HL-60 (cell line): Measurements from ENCODE around the gene MDGA2.

Experiments used
- DNase-seq, 2 experiments: peaks; one replicate each; pipeline ENCODE4 v3.0.0-alpha.2; 2010 to 2020; ENCODE audit warnings: low read depth in 1 of 2, low spot score in 1 of 2
- H3K27ac ChIP-seq: fragments of 250-450 bp; sonication (Bioruptor Pico); replicated peaks from 2 replicates; pipeline ENCODE4 v1.5.1; 2020; ENCODE audit warnings: mild to moderate bottlenecking, moderate library complexity
- H3K27me3 ChIP-seq: fragments of 250-450 bp; sonication (Bioruptor Pico); 2 replicates; pipeline ENCODE4 v1.5.1; 2021; ENCODE audit warnings: mild to moderate bottlenecking, moderate library complexity; ENCODE audit not compliant: insufficient read depth, poor library complexity, severe bottlenecking
- H3K4me3 ChIP-seq: replicated peaks from 2 replicates; pipeline ENCODE4 v1.5.1; 2011; ENCODE audit warnings: mild to moderate bottlenecking, control low read depth, low read length; ENCODE audit not compliant: insufficient read depth
- GABPA ChIP-seq: IDR thresholded peaks from 2 replicates; pipeline ENCODE4 v1.6.1; 2012; ENCODE audit warnings: low read depth
- POLR2AphosphoS5 ChIP-seq: IDR thresholded peaks from 2 replicates; pipeline ENCODE4 v1.6.1; 2012; ENCODE audit warnings: low read depth
- REST ChIP-seq: IDR thresholded peaks from 2 replicates; pipeline ENCODE4 v1.6.1; 2012; ENCODE audit warnings: low read depth; ENCODE audit not compliant: insufficient replicate concordance
- SPI1 ChIP-seq: IDR thresholded peaks from 2 replicates; pipeline ENCODE4 v1.6.1; 2012; ENCODE audit warnings: low read depth, mild to moderate bottlenecking, borderline replicate concordance
- TF ChIP-seq, protein P1 (sequence below): IDR thresholded peaks from one replicate; pipeline ENCODE4 v1.5.1; 2011; ENCODE audit warnings: low read length, control low read depth, inconsistent platforms; ENCODE audit not compliant: insufficient read depth

The MDGA2 gene

DNA sequence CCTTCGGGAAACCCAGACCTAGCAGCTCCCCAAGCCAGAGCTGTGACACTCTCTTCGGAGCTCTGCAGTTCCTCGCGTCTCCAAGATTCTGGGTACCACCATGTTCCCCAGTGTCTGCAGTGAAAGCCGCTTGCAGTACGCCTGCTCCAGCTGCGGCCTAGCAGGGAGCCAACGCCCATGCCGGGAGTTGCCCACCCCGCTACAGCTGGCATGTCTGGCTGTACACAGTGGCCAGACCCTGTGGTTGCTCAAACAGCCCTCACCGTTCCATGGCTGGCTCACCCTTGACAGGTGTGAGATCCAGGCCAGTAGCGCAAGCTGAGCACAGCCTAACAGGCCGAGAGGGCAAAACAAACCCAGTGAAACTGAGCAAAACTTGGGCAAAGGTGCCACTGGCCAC is 520.0 kb downstream of the MDGA2 start:
- Histone ChIP-seq H3K27me3 (no peaks in the 10 kb centered on the region), H3K27ac (no peak overlapping the region), H3K4me3 (no peak overlapping the region)
- TF ChIP-seq SPI1 (no peak), GABPA (no peak), POLR2AphosphoS5 (no peak), REST (no peak)
- TF ChIP-seq, protein P1, sequence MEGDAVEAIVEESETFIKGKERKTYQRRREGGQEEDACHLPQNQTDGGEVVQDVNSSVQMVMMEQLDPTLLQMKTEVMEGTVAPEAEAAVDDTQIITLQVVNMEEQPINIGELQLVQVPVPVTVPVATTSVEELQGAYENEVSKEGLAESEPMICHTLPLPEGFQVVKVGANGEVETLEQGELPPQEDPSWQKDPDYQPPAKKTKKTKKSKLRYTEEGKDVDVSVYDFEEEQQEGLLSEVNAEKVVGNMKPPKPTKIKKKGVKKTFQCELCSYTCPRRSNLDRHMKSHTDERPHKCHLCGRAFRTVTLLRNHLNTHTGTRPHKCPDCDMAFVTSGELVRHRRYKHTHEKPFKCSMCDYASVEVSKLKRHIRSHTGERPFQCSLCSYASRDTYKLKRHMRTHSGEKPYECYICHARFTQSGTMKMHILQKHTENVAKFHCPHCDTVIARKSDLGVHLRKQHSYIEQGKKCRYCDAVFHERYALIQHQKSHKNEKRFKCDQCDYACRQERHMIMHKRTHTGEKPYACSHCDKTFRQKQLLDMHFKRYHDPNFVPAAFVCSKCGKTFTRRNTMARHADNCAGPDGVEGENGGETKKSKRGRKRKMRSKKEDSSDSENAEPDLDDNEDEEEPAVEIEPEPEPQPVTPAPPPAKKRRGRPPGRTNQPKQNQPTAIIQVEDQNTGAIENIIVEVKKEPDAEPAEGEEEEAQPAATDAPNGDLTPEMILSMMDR = no peak
- no peak for DNase-seq

DNA sequence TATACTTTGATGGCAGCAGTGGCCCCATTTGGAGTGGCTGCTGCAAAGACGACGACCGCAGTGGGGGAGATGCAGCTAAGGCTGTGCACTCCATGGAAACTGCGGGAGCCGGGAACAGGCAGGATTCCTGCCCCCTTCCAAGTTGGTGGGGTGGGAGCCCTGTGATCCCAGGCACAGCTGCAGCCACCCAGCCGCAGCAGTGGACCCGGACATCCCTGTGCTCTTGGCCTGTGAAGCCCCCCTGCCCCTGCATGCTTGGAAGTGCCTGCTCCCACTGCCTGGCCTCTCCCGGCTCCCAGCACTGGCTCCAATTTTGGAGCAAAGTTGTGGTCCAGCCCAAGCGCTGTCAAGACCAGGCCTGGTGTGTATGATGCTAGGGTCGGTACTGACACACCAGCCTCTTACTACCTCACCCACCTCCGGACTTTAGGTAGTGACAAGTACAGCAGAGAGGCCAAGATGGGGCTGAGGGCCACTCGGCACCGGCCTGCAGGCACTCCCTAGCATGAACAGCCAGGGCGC is 521.1 kb downstream of the MDGA2 start:
- Histone ChIP-seq H3K27me3 (no peaks in the 10 kb centered on the region), H3K4me3 (no peak overlapping the region), H3K27ac (no peak overlapping the region)
- DNase-seq = no peak
- TF ChIP-seq, protein P1 = no peak
- no peak for TF ChIP-seq SPI1
- no peak for TF ChIP-seq POLR2AphosphoS5
- TF ChIP-seq REST = no peak
- no peak for TF ChIP-seq GABPA

- Histone ChIP-seq H3K27me3 (no peaks in the 10 kb centered on the region), H3K4me3 (no peak overlapping the region), H3K27ac (no peak overlapping the region)
- TF ChIP-seq REST (no peak), SPI1 (no peak), POLR2AphosphoS5 (no peak), GABPA (no peak)
- TF ChIP-seq, protein P1 = no peak
- DNase-seq = no peak
Observed at GRCh38 chr14:47153746-47154145, 521.7 kb downstream of the MDGA2 start.
